Endodermal cell (in vitro differentiated cells): Measurements from ENCODE around the gene VASP. TPM values are rescaled to one million over a fixed set of nuclear protein-coding genes. Genes with fewer than 3 reads are reported as not detected.

Source experiments
- DNase-seq: peaks from one replicate; pipeline ENCODE4 v3.0.0-alpha.2; 2017
- H3K27ac ChIP-seq: 2 replicates; pipeline ENCODE4 v1.5.1; 2013; ENCODE audit warnings: mild to moderate bottlenecking, low read depth, low read length, moderate library complexity
- H3K27me3 ChIP-seq: 2 replicates; pipeline ENCODE4 v1.6.1; 2013; ENCODE audit warnings: mild to moderate bottlenecking, low read length, moderate library complexity; ENCODE audit not compliant: insufficient read depth, control insufficient read depth, poor library complexity, severe bottlenecking
- H3K36me3 ChIP-seq: 2 replicates; pipeline ENCODE4 v1.7.0; 2013; ENCODE audit warnings: mild to moderate bottlenecking, low read length, moderate library complexity; ENCODE audit not compliant: control insufficient read depth, insufficient read depth
- H3K4me1 ChIP-seq: one replicate; pipeline ENCODE4 v1.7.0; 2013; ENCODE audit warnings: low read length; ENCODE audit not compliant: control insufficient read depth, insufficient read depth
- H3K4me3 ChIP-seq: 2 replicates; pipeline ENCODE4 v1.5.1; 2013; ENCODE audit warnings: mild to moderate bottlenecking, low read length, moderate library complexity
- H3K9ac ChIP-seq: 2 replicates; pipeline ENCODE4 v1.6.1; 2013; ENCODE audit warnings: mild to moderate bottlenecking, low read length, moderate library complexity; ENCODE audit not compliant: poor library complexity, severe bottlenecking; ENCODE audit errors: extremely low read depth
- H3K9me3 ChIP-seq: 2 replicates; pipeline ENCODE4 v1.6.1; 2013; ENCODE audit warnings: mild to moderate bottlenecking, low read length, moderate library complexity; ENCODE audit not compliant: control insufficient read depth
- H3K27ac Mint-ChIP-seq: 2 replicates; pipeline ENCODE4 v1.8.0; 2020; ENCODE audit warnings: mixed read lengths
- H3K27me3 Mint-ChIP-seq: 2 replicates; pipeline ENCODE4 v1.8.0; 2021; ENCODE audit warnings: mild to moderate bottlenecking, mixed read lengths; ENCODE audit not compliant: insufficient read depth
- H3K36me3 Mint-ChIP-seq: 2 replicates; pipeline ENCODE4 v1.8.0; 2020; ENCODE audit warnings: low read depth, mixed read lengths
- H3K4me1 Mint-ChIP-seq: 2 replicates; pipeline ENCODE4 v1.8.0; 2020; ENCODE audit warnings: mixed read lengths
- H3K4me3 Mint-ChIP-seq: 2 replicates; pipeline ENCODE4 v1.8.0; 2020; ENCODE audit warnings: mild to moderate bottlenecking, moderate library complexity, mixed read lengths
- H3K9me3 Mint-ChIP-seq: 2 replicates; pipeline ENCODE4 v1.8.0; 2020; ENCODE audit warnings: mild to moderate bottlenecking, mixed read lengths
- WGBS, 2 experiments: methylation state at CpG; one replicate each; pipeline versions ENCODE4 v1.1.5 to v1.1.7; 2013; ENCODE audit warnings: missing lambda C conversion rate in 2 of 2, mixed read lengths in 1 of 2; ENCODE audit not compliant: insufficient coverage in 1 of 2, insufficient read length in 1 of 2; 5-methylcytosine and 5-hydroxymethylcytosine counted together
- total RNA-seq, 2 donors: library from RNA; stranded (reverse); fragmentation: NEBNext Ultra II Directional in 1 of 2; extraction: Animal tissue kit (Norgen Biotek cat#: 25700) in 1 of 2; gene quantifications; 2 replicates in 1 of 2; 3 replicates in 1 of 2; pipeline ENCODE4 v1.2.1, GENCODE V29; 2021
- TF ChIP-seq, protein P1 (sequence below): fragments of 200-600 bp; sonication (generic); conservative IDR thresholded peaks from 2 replicates; pipeline ENCODE4 v1.5.0; 2021; ENCODE audit warnings: antibody characterized with exemption, mild to moderate bottlenecking

The VASP gene
- total RNA-seq, 2 donors from 2014 or later: 134 to 144 TPM

- 95% methylated on average over 12 to 23 of the region's 24 CpGs for WGBS, 2 experiments
Measured at GRCh38 chr19:45522010-45522941, 15.0 kb downstream of the VASP start.

DNA sequence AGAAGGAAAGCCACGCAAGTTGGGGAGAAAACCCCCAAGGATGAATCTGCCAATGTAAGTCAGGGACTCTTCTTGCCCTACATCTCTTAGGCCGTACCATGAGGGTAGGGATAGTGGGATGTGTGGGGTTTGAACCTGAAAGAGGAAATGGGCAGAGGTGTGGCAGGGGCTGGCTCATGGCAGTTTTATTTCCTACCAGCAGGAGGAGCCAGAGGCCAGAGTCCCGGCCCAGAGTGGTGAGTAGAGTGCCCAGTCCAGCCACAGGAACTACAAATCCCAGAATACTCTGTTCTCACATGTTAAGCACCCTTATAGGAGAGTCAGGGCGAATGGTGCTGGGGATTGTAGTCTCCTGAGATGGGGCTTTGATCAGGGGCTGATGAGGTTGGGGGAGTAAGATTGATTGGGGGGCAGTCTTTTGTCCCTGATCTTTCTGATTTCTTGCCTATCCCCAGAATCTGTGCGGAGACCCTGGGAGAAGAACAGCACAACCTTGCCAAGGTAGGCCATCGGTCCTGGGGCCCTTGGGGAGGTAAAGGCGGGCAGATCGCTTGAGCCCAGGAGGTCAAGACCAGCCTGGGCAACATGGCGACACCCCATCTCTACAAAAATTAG, 16.5 kb downstream of the VASP start:
- H3K9me3 Mint-ChIP-seq: no peaks in the 10 kb centered on the region
- Histone ChIP-seq H3K4me1 (no peaks in the 10 kb centered on the region), H3K4me3 (no peak overlapping the region), H3K36me3 (peaks cover 84% of the 10 kb centered on the region), H3K9me3 (no peaks in the 10 kb centered on the region), H3K9ac (no peak overlapping the region), H3K27me3 (no peaks in the 10 kb centered on the region), H3K27ac (no peak overlapping the region)
- TF ChIP-seq, protein P1, sequence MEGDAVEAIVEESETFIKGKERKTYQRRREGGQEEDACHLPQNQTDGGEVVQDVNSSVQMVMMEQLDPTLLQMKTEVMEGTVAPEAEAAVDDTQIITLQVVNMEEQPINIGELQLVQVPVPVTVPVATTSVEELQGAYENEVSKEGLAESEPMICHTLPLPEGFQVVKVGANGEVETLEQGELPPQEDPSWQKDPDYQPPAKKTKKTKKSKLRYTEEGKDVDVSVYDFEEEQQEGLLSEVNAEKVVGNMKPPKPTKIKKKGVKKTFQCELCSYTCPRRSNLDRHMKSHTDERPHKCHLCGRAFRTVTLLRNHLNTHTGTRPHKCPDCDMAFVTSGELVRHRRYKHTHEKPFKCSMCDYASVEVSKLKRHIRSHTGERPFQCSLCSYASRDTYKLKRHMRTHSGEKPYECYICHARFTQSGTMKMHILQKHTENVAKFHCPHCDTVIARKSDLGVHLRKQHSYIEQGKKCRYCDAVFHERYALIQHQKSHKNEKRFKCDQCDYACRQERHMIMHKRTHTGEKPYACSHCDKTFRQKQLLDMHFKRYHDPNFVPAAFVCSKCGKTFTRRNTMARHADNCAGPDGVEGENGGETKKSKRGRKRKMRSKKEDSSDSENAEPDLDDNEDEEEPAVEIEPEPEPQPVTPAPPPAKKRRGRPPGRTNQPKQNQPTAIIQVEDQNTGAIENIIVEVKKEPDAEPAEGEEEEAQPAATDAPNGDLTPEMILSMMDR: peak; percentile 91
- peak; percentile 94 for DNase-seq
- 59 to 83% methylated on average over 3 to 9 of the region's 9 CpGs for WGBS, 2 experiments
- H3K4me1 Mint-ChIP-seq: peaks cover 4% of the 10 kb centered on the region
- H3K27me3 Mint-ChIP-seq: peaks cover under 1% of the 10 kb centered on the region
- peak overlapping the region; percentile 77 for H3K27ac Mint-ChIP-seq
- no peak overlapping the region for H3K4me3 Mint-ChIP-seq
- peaks cover 53% of the 10 kb centered on the region for H3K36me3 Mint-ChIP-seq

More at GRCh38 chr19:45522010-45522941, 15.0 kb downstream of the VASP start:
- no peak overlapping the region for H3K4me3 Mint-ChIP-seq
- H3K9me3 ChIP-seq: no peaks in the 10 kb centered on the region
- no peaks in the 10 kb centered on the region for H3K4me1 Mint-ChIP-seq
- H3K9ac ChIP-seq: no peak overlapping the region
- H3K4me1 ChIP-seq: no peaks in the 10 kb centered on the region
- H3K27me3 ChIP-seq: no peaks in the 10 kb centered on the region
- no peaks in the 10 kb centered on the region for H3K27me3 Mint-ChIP-seq
- H3K36me3 Mint-ChIP-seq: peaks cover 61% of the 10 kb centered on the region
- H3K27ac ChIP-seq: no peak overlapping the region
- peaks cover 85% of the 10 kb centered on the region for H3K36me3 ChIP-seq
- H3K4me3 ChIP-seq: no peak overlapping the region
- no peak for DNase-seq
- TF ChIP-seq, protein P1: no peak
- H3K9me3 Mint-ChIP-seq: no peaks in the 10 kb centered on the region
- H3K27ac Mint-ChIP-seq: peak overlapping the region; percentile 30

- WGBS, 2 experiments: 96% methylated on average over 10 to 15 of the region's 15 CpGs
- TF ChIP-seq, protein P1: no peak
- Histone ChIP-seq H3K9ac (no peak overlapping the region), H3K27me3 (no peaks in the 10 kb centered on the region), H3K4me1 (no peaks in the 10 kb centered on the region), H3K9me3 (no peaks in the 10 kb centered on the region), H3K36me3 (peaks cover 84% of the 10 kb centered on the region), H3K27ac (no peak overlapping the region), H3K4me3 (no peak overlapping the region)
- Mint-ChIP-seq H3K9me3 (no peaks in the 10 kb centered on the region), H3K4me3 (no peak overlapping the region), H3K4me1 (peaks cover 4% of the 10 kb centered on the region), H3K27ac (no peak overlapping the region), H3K36me3 (peaks cover 53% of the 10 kb centered on the region), H3K27me3 (peaks cover 7% of the 10 kb centered on the region)
- no peak for DNase-seq
Measured at GRCh38 chr19:45524575-45525129, 17.4 kb downstream of the VASP start.
